Activated T-helper 2 cell treated with anti-CD3 and anti-CD28 coated beads, Interferon-gamma antibody, Interleukin-2, Interleukin-4, amounts not matched to agents 10 μg/mL and 5 μg/mL and 100 μg/mL, durations not matched to agents 14 hours and 24 hours and 36 hours (primary cell): Measurements from ENCODE around the gene PHF11. TPM values are rescaled to one million over a fixed set of nuclear protein-coding genes. Genes with fewer than 3 reads are reported as not detected.

Experiments
- DNase-seq: peaks from one replicate; pipeline ENCODE4 v3.0.0; 2021; ENCODE audit warnings: low spot score
- H3K27ac Mint-ChIP-seq: one replicate; pipeline ENCODE4 v1.8.0; 2021; ENCODE audit warnings: mixed read lengths
- H3K27me3 Mint-ChIP-seq: one replicate; pipeline ENCODE4 v1.8.0; 2021; ENCODE audit warnings: low read depth, mixed read lengths
- H3K36me3 Mint-ChIP-seq: one replicate; pipeline ENCODE4 v1.8.0; 2021; ENCODE audit warnings: low read depth, mixed read lengths
- H3K4me1 Mint-ChIP-seq: one replicate; pipeline ENCODE4 v1.8.0; 2021; ENCODE audit warnings: low read depth, mixed read lengths
- H3K4me3 Mint-ChIP-seq: one replicate; pipeline ENCODE4 v1.8.0; 2021; ENCODE audit warnings: low read depth, mild to moderate bottlenecking, moderate library complexity, mixed read lengths
- H3K9me3 Mint-ChIP-seq: one replicate; pipeline ENCODE4 v1.8.0; 2021; ENCODE audit warnings: mixed read lengths
- intact Hi-C: fragments of 100-400 bp; cut with micrococcal nuclease; formaldehyde crosslinking; loops from one replicate; pipeline ENCODE4 v1.15.1; 2023
- total RNA-seq: library from RNA; stranded (reverse); gene quantifications from 2 replicates; pipeline ENCODE4 v1.2.3, GENCODE V29; 2022

Gene PHF11
- total RNA-seq = 47.9 and 52.9 TPM in 2 replicates

DNA sequence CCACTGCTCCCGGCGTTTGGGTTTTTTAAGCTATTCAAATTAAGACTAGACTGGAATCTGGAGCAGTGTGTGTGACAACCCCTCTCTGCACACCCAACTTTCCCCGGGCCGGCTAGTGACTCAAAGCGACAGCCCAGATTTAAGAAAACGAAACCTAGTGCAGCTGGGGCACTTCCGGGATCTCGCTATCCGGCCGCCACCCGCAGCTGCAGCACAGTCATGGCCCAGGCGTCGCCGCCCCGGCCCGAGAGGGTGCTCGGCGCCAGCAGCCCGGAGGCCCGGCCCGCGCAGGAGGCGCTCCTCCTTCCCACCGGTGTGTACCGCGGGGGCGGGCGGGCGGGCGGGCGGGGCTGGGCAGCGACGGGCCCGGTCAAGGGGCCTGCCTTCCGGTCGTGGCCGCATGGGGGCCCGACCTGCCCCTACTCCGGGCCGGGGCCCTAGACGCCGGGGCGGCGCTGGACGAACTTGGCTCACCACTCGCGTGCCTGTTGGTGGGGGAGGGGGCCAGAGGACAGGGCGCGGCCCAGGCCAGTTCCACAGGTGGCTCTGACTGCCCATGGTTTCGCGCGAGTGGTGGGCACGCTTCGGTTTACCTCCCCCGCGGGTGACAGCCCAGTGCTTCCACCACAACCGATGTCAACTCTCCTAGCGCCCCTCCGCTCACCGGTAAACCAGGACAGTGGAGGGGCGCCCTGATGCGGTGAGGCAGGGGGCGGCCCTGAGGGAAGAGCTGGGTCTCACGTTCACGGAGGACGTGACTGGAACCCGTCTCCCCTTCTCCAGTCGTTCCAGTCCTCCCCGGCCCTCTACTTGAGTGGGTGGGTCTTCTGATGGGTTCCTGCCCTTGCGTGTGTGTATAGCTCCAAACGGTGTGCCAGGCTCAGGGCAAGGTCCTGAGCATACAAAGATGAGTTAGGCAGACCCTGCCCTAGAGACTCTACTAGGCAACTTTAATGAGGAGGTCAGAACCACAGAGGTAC, at the start of gene PHF11:
Gene PHF11 (plus strand): TSS at position 171 of the 980 bp plus-strand sequence. CDS start 49 bp downstream, at position 220.
- H3K4me1 Mint-ChIP-seq = peaks cover 50% of the 10 kb centered on the region
- peak; percentile 84 for DNase-seq
- peak within 1 kb of the TSS; percentile 91 for H3K4me3 Mint-ChIP-seq
- no peaks in the 10 kb centered on the region for H3K27me3 Mint-ChIP-seq
- intact Hi-C loops = loop anchor here (1.0 to 5.0 kb wide), 3 partner anchors 45 to 91 kb away; partner anchors contain the start of genes CAB39L, RCBTB1 and SETDB2
- peaks cover 46% of the 10 kb centered on the region for H3K36me3 Mint-ChIP-seq
- peak within 1 kb of the TSS; percentile 97 for H3K27ac Mint-ChIP-seq
- no peaks in the 10 kb centered on the region for H3K9me3 Mint-ChIP-seq

DNA sequence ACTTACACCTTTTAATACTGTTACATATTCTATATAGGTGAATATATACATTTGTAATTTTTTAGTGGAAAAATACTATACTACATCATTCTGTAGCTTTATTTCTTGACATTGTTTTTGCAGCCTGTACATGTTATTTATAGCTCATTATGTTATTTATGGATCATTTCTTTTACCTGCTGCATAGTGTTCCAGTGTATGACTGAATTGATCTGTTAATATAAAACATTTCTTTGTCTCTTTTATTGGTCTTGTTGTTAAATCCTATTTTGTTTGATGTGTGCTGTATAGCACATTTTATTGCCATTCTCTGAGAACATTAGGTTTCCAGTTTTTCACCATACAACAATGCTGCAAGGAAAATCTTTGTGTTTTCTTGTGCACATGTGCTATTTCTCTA, 49.3 kb upstream of the PHF11 start:
- peaks cover 27% of the 10 kb centered on the region for H3K36me3 Mint-ChIP-seq
- no peaks in the 10 kb centered on the region for H3K27me3 Mint-ChIP-seq
- intact Hi-C loops = loop anchor here (10.0 kb wide), 3 partner anchors 138 to 472 kb away; partner anchors contain the start of genes FNDC3A and RCBTB1
- H3K4me1 Mint-ChIP-seq = peaks cover 60% of the 10 kb centered on the region
- H3K9me3 Mint-ChIP-seq = no peaks in the 10 kb centered on the region
- peak overlapping the region; percentile 73 for H3K4me3 Mint-ChIP-seq
- H3K27ac Mint-ChIP-seq = peak overlapping the region; percentile 65
- DNase-seq = no peak

GRCh38 chr13:49448753-49449152, 47.0 kb upstream of the PHF11 start:
- no peaks in the 10 kb centered on the region for H3K27me3 Mint-ChIP-seq
- H3K9me3 Mint-ChIP-seq = no peaks in the 10 kb centered on the region
- intact Hi-C loops = loop anchor here (10.0 kb wide), 3 partner anchors 136 to 474 kb away; partner anchors contain the start of genes FNDC3A and RCBTB1
- H3K4me3 Mint-ChIP-seq = no peak overlapping the region
- peaks cover 46% of the 10 kb centered on the region for H3K4me1 Mint-ChIP-seq
- no peak for DNase-seq
- H3K36me3 Mint-ChIP-seq = peaks cover 38% of the 10 kb centered on the region
- no peak overlapping the region for H3K27ac Mint-ChIP-seq

DNA sequence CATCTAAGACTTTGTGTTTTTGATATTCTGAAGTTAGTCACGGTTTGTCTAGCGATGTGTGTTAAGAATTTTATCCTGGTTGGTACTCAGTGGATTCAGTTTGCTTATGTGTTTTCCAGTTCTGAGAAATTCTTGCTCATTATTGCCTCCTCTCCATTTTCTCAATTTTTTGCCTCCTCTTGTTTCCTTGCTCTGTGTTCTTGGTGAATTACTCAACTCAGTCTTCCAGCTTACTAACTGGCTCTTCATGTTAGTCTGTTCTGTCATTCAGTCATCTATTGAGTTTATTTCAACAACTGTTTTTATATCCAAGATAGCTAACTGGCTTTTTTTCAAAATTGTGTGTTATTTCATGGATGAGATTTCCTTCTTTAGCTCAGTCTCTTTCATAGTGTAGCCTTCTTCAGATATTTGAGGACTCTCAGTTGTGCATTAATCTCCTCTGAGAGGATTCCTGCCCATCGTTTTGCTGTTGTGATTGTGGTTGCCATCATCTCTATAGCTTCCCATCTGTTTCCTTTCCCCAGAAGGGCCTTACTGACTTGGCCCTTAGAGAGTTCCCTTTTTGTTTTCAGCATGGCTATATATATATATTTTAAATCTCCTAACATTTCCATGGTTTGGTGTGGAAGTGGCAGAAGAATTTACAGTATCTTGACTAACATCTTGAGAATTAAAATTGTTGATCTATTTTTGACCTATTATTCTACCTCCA, 45.5 kb upstream of the PHF11 start:
- peaks cover 38% of the 10 kb centered on the region for H3K36me3 Mint-ChIP-seq
- intact Hi-C loops = no loop called here
- H3K4me3 Mint-ChIP-seq = no peak overlapping the region
- H3K4me1 Mint-ChIP-seq = peaks cover 50% of the 10 kb centered on the region
- no peak for DNase-seq
- H3K9me3 Mint-ChIP-seq = no peaks in the 10 kb centered on the region
- H3K27me3 Mint-ChIP-seq = no peaks in the 10 kb centered on the region
- H3K27ac Mint-ChIP-seq = peak overlapping the region; percentile 61

DNA sequence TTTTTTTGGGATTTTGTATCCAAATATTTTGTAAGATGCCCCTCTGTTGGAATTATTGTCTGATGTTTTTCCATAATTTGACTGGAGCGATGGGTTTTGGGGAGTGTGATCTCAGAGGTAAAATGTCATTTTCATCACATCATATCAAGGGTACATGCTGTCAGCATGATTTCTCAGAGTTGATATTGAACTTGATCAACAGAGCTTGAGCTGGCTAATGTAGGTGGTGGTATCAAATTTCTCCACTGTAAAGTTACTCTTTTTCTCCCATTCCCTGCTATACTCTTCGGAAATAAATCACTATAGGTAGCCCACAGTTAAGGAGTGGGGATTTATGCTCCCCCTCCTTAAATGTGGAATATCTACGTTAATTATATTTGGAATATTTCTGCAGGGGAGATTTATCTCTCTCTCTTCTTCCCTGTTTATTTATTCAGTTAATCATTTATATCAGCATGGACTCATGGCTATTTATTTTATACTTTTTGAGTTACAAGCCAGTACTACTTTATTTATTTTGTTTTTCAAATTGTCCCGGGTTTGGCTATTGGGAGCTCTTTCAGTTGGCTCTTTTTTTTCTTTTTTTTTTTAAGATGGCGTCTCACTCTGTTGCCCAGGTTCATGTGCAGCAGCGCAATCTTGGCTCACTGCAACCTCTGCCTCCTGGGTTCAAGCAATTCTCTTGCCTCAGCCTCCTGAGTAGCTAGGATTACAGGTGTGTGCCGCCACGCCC, 42.9 kb upstream of the PHF11 start:
- H3K4me1 Mint-ChIP-seq = peaks cover 38% of the 10 kb centered on the region
- no peak for DNase-seq
- H3K4me3 Mint-ChIP-seq = no peak overlapping the region
- H3K9me3 Mint-ChIP-seq = no peaks in the 10 kb centered on the region
- no peaks in the 10 kb centered on the region for H3K27me3 Mint-ChIP-seq
- H3K36me3 Mint-ChIP-seq = peaks cover 38% of the 10 kb centered on the region
- no peak overlapping the region for H3K27ac Mint-ChIP-seq
- intact Hi-C loops = no loop called here

GRCh38 chr13:49453465-49453864, 42.3 kb upstream of the PHF11 start:
- no peak overlapping the region for H3K27ac Mint-ChIP-seq

GRCh38 chr13:49454388-49455006, 41.3 kb upstream of the PHF11 start:
- H3K36me3 Mint-ChIP-seq = peaks cover 29% of the 10 kb centered on the region
- no peaks in the 10 kb centered on the region for H3K9me3 Mint-ChIP-seq
- no peak overlapping the region for H3K4me3 Mint-ChIP-seq
- peak overlapping the region; percentile 25 for H3K27ac Mint-ChIP-seq
- DNase-seq = no peak
- peaks cover 25% of the 10 kb centered on the region for H3K4me1 Mint-ChIP-seq
- no peaks in the 10 kb centered on the region for H3K27me3 Mint-ChIP-seq
- intact Hi-C loops = loop anchor here (1.0 kb wide), 1 partner anchor 10 kb away; the partner anchor contains the start of genes CAB39L and SETDB2

More at GRCh38 chr13:49453465-49453864, 42.3 kb upstream of the PHF11 start:
- no peaks in the 10 kb centered on the region for H3K27me3 Mint-ChIP-seq
- intact Hi-C loops = no loop called here
- H3K36me3 Mint-ChIP-seq = peaks cover 38% of the 10 kb centered on the region
- no peak for DNase-seq
- H3K4me3 Mint-ChIP-seq = no peak overlapping the region
- H3K9me3 Mint-ChIP-seq = no peaks in the 10 kb centered on the region
- peaks cover 33% of the 10 kb centered on the region for H3K4me1 Mint-ChIP-seq

GRCh38 chr13:49455007-49455398, 40.8 kb upstream of the PHF11 start:
- Mint-ChIP-seq H3K27me3 (no peaks in the 10 kb centered on the region), H3K4me1 (peaks cover 20% of the 10 kb centered on the region), H3K9me3 (no peaks in the 10 kb centered on the region), H3K27ac (no peak overlapping the region), H3K4me3 (no peak overlapping the region), H3K36me3 (peaks cover 24% of the 10 kb centered on the region)
- no peak for DNase-seq
- intact Hi-C loops = no loop called here

DNA sequence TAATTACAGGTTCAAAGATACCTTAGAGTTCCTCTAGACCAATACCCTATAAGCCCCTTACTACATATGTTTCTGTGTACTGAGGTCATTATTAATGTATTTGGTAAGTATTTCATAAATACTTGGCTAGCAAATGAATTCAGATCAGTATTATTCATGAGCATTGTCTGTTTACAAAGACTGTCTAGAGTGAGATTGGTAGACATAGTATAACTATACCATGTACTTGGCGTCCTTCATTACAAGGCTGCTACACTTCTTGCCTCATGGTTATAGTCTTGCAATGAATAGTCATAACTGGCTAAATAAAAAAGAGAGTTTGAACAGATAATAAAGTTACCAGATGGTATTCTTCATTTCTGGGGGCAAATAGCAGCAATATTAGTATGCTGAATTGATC, 39.6 kb upstream of the PHF11 start:
- H3K36me3 Mint-ChIP-seq = peaks cover 28% of the 10 kb centered on the region
- H3K9me3 Mint-ChIP-seq = no peaks in the 10 kb centered on the region
- intact Hi-C loops = no loop called here
- DNase-seq = no peak
- peaks cover 15% of the 10 kb centered on the region for H3K4me1 Mint-ChIP-seq
- H3K27me3 Mint-ChIP-seq = no peaks in the 10 kb centered on the region
- no peak overlapping the region for H3K4me3 Mint-ChIP-seq
- H3K27ac Mint-ChIP-seq = no peak overlapping the region

DNA sequence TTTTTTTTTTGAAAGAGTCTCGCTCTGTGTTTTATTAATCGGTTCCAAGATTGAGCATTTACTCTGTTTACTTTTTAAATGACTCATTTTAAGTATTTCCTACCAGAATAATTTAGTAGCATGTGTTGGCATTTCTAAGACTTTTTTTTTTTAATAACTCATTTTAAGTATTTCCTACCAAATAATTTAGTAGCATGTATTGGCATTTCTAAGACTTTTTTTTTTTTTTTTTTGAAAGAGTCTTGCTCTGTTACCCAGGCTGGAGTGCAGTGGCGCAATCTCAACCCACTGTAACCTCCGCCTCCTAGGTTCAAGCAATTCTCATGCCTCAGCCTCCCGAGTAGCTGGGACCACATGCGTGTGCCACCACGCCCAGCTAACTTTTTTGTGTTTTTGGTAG, 38.5 kb upstream of the PHF11 start:
- H3K4me3 Mint-ChIP-seq = no peak overlapping the region
- intact Hi-C loops = no loop called here
- peaks cover 3% of the 10 kb centered on the region for H3K9me3 Mint-ChIP-seq
- H3K27me3 Mint-ChIP-seq = no peaks in the 10 kb centered on the region
- H3K36me3 Mint-ChIP-seq = peaks cover 35% of the 10 kb centered on the region
- no peak overlapping the region for H3K27ac Mint-ChIP-seq
- DNase-seq = no peak
- H3K4me1 Mint-ChIP-seq = peaks cover 15% of the 10 kb centered on the region

GRCh38 chr13:49459580-49459979, 36.2 kb upstream of the PHF11 start:
- H3K27me3 Mint-ChIP-seq = no peaks in the 10 kb centered on the region
- H3K36me3 Mint-ChIP-seq = peaks cover 45% of the 10 kb centered on the region
- peaks cover 10% of the 10 kb centered on the region for H3K9me3 Mint-ChIP-seq
- H3K4me3 Mint-ChIP-seq = no peak overlapping the region
- H3K4me1 Mint-ChIP-seq = peaks cover 6% of the 10 kb centered on the region
- intact Hi-C loops = no loop called here
- H3K27ac Mint-ChIP-seq = no peak overlapping the region
- DNase-seq = no peak

- H3K9me3 Mint-ChIP-seq = peaks cover 10% of the 10 kb centered on the region
- no peaks in the 10 kb centered on the region for H3K27me3 Mint-ChIP-seq
- H3K4me3 Mint-ChIP-seq = no peak overlapping the region
- DNase-seq = no peak
- intact Hi-C loops = no loop called here
- no peak overlapping the region for H3K27ac Mint-ChIP-seq
- H3K4me1 Mint-ChIP-seq = no peaks in the 10 kb centered on the region
- peaks cover 68% of the 10 kb centered on the region for H3K36me3 Mint-ChIP-seq
Measured at GRCh38 chr13:49464085-49464484, 31.7 kb upstream of the PHF11 start.
